GM12878 (cell line): ENCODE measurements around the gene ATG14. TPM values are rescaled to one million over a fixed set of nuclear protein-coding genes. Genes with fewer than 3 reads are reported as not detected.

Source experiments
- ATAC-seq: fragments of 200-7000 bp; cut with Tn5 transposase; 3 replicates; pipeline ENCODE4 v1.9.1; 2020; ENCODE audit warnings: mild to moderate bottlenecking, moderate library complexity
- BruUV-seq: library from RNA; stranded (reverse); fragments of 400-500 nt; replicated peaks from 2 replicates; lab custom pipeline; 2021; lab: Mats Ljungman, UMichigan
- CTCF ChIA-PET: fragments of 300-600 bp; sonication (Branson Sonifier 250); formaldehyde crosslinking; extraction: SDS; loops from one replicate; lab custom pipeline; 2021; ENCODE audit warnings: inconsistent platforms; lab: Yijun Ruan, JAX
- POLR2A ChIA-PET: fragments of 350-600 bp; formaldehyde crosslinking; extraction: SDS; loops from one replicate; lab custom pipeline; 2021; ENCODE audit warnings: inconsistent platforms; lab: Charles Lee
- RAD21 ChIA-PET: fragments of 300-600 bp; sonication (Branson Sonifier 250); formaldehyde crosslinking; loops from one replicate; lab custom pipeline; 2023; ENCODE audit warnings: antibody characterized with exemption; ENCODE audit not compliant: unreplicated experiment; lab: Charles Lee
- SMC1A ChIA-PET: fragments of 300-600 bp; sonication (Branson Sonifier 250); formaldehyde crosslinking; loops from one replicate; lab custom pipeline; 2023; ENCODE audit not compliant: unreplicated experiment, uncharacterized antibody; lab: Charles Lee
- DNase-seq: peaks from one replicate; pipeline ENCODE4 v3.0.0-alpha.2; 2011; ENCODE audit warnings: low read depth, low spot score
- FAIRE-seq: peaks from 3 replicates; lab custom pipeline; 2011; peaks lifted over from hg19 to GRCh38; lab: Jason Lieb, UNC
- H2AFZ ChIP-seq: 2 replicates; pipeline ENCODE4 v1.6.0; 2011; ENCODE audit warnings: low read depth, low read length, control low read depth; ENCODE audit not compliant: control insufficient read depth
- H3K27ac ChIP-seq: 2 replicates; pipeline ENCODE4 v1.5.1; 2011; ENCODE audit warnings: control low read depth; ENCODE audit not compliant: control insufficient read depth, insufficient read depth
- H3K27me3 ChIP-seq, 2 experiments: replicated peaks in 1 of 2; 2 replicates each; pipeline versions ENCODE4 v1.6.0 to v1.6.1; 2011; ENCODE audit warnings: low read length in 1 of 2; ENCODE audit not compliant: control insufficient read depth in 2 of 2, insufficient read depth in 2 of 2
- H3K36me3 ChIP-seq, 2 experiments: 2 replicates each; pipeline ENCODE4 v1.5.1; 2011; ENCODE audit warnings: low read length in 1 of 2; ENCODE audit not compliant: control insufficient read depth in 2 of 2, insufficient read depth in 2 of 2
- H3K4me1 ChIP-seq: 2 replicates; pipeline ENCODE4 v1.6.1; 2011; ENCODE audit warnings: mild to moderate bottlenecking, low read length, moderate library complexity, mixed read lengths; ENCODE audit not compliant: control insufficient read depth, insufficient read depth
- H3K4me2 ChIP-seq: 2 replicates; pipeline ENCODE4 v1.6.0; 2011; ENCODE audit warnings: control low read depth; ENCODE audit not compliant: control insufficient read depth, insufficient read depth
- H3K4me3 ChIP-seq: fragments of 200-600 bp; sonication (generic); 2 replicates; pipeline ENCODE4 v1.5.1; 2016
- H3K79me2 ChIP-seq: 2 replicates; pipeline ENCODE4 v1.6.0; 2011; ENCODE audit warnings: low read length; ENCODE audit not compliant: control insufficient read depth, insufficient read depth
- H3K9ac ChIP-seq: 2 replicates; pipeline ENCODE4 v1.8.0; 2011; ENCODE audit warnings: low read length, control low read depth, mixed read lengths; ENCODE audit not compliant: control insufficient read depth, insufficient read depth
- H3K9me3 ChIP-seq: replicated peaks from 3 replicates; pipeline ENCODE4 v1.5.1; 2011; ENCODE audit warnings: mild to moderate bottlenecking, low read length; ENCODE audit not compliant: control insufficient read depth, insufficient read depth
- H4K20me1 ChIP-seq: 2 replicates; pipeline ENCODE4 v1.6.0; 2011; ENCODE audit not compliant: control insufficient read depth, insufficient read depth
- WGBS: methylation state at CpG from one replicate; pipeline ENCODE4 v1.1.6; 2016; ENCODE audit warnings: low lambda C conversion rate; ENCODE audit not compliant: insufficient replicate concordance, insufficient coverage; ENCODE audit errors: missing lambda C conversion rate; 5-methylcytosine and 5-hydroxymethylcytosine counted together
- in situ Hi-C: fragments of 300-500 bp; cut with MboI; formaldehyde crosslinking; loops from 9 replicates; pipeline ENCODE4 v1.14.3; 2018; ENCODE audit warnings: mixed read lengths
- intact Hi-C: fragments of 100-400 bp; cut with micrococcal nuclease; formaldehyde crosslinking; loops from one replicate; pipeline ENCODE4 v1.14.2; 2022; ENCODE audit not compliant: unreplicated experiment
- polyA plus RNA-seq, 11 experiments: library from polyadenylated mRNA; depleted of rRNA in 4 of 11; unstranded in 6 of 11; stranded (reverse) in 5 of 11; fragments of >200 nt; fragmentation: Nextera tagmentation in 4 of 11; fragmentation: Illumina TruSeq in 1 of 11; extraction: Ambion mirVana in 4 of 11; extraction: Trizol in 1 of 11; gene quantifications; 1 replicate in 1 of 11; 2 replicates in 10 of 11; pipeline versions ENCODE4 v1.2.1 to v1.2.3, GENCODE V29; 2011 to 2016; ENCODE audit warnings: inconsistent platforms in 2 of 11, missing spikeins in 2 of 11, low read depth in 1 of 11
- total RNA-seq, 4 experiments: library from RNA; depleted of rRNA in 3 of 4; stranded (reverse); fragments of >200 nt in 3 of 4; fragmentation: Illumina TruSeq in 1 of 4; extraction: Trizol in 1 of 4; gene quantifications; 2 replicates each; pipeline versions ENCODE4 v1.2.1 to v1.2.3, GENCODE V29; 2013 to 2021
- TF ChIP-seq, protein P1 (sequence below): IDR thresholded peaks from 2 replicates; pipeline ENCODE4 v1.6.1; 2012; ENCODE audit warnings: low read depth, low read length, improper control_type of control experiment
- TF ChIP-seq, protein P2 (sequence below): IDR thresholded peaks from 2 replicates; pipeline ENCODE4 v1.6.1; 2012; ENCODE audit warnings: low read length, inconsistent platforms
- TF ChIP-seq, protein P3 (sequence below): fragments of 450-650 bp; IDR thresholded peaks from 2 replicates; pipeline ENCODE4 v1.6.1; 2017; ENCODE audit warnings: mild to moderate bottlenecking

Gene ATG14
- total and polyA plus RNA-seq, 10 of the 15 experiments (the other 5 are each of a cell fraction or from before 2014, with no cell fraction given) = 1.1 to 6.4 (median 5.0) TPM

DNA sequence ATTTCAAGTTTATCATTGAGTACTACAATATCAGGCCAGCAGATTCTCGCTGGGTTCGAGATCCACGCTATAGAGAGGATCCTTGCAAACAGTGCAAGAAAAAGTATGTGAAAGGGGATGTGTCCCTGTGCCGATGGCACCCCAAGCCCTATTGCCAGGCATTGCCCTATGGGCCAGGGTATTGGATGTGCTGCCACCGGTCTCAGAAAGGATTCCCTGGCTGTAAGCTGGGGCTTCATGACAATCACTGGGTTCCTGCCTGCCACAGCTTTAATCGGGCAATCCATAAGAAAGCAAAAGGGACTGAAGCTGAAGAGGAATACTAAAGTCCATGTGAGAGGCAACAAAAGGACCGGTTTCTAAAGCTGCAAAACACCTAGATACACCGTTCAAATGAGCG lies 59.4 kb downstream of the ATG14 start (continued):
- TF ChIP-seq, protein P1, sequence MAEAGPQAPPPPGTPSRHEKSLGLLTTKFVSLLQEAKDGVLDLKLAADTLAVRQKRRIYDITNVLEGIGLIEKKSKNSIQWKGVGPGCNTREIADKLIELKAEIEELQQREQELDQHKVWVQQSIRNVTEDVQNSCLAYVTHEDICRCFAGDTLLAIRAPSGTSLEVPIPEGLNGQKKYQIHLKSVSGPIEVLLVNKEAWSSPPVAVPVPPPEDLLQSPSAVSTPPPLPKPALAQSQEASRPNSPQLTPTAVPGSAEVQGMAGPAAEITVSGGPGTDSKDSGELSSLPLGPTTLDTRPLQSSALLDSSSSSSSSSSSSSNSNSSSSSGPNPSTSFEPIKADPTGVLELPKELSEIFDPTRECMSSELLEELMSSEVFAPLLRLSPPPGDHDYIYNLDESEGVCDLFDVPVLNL = no peak
- TF ChIP-seq, protein P2, sequence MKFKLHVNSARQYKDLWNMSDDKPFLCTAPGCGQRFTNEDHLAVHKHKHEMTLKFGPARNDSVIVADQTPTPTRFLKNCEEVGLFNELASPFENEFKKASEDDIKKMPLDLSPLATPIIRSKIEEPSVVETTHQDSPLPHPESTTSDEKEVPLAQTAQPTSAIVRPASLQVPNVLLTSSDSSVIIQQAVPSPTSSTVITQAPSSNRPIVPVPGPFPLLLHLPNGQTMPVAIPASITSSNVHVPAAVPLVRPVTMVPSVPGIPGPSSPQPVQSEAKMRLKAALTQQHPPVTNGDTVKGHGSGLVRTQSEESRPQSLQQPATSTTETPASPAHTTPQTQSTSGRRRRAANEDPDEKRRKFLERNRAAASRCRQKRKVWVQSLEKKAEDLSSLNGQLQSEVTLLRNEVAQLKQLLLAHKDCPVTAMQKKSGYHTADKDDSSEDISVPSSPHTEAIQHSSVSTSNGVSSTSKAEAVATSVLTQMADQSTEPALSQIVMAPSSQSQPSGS = no peak

DNA sequence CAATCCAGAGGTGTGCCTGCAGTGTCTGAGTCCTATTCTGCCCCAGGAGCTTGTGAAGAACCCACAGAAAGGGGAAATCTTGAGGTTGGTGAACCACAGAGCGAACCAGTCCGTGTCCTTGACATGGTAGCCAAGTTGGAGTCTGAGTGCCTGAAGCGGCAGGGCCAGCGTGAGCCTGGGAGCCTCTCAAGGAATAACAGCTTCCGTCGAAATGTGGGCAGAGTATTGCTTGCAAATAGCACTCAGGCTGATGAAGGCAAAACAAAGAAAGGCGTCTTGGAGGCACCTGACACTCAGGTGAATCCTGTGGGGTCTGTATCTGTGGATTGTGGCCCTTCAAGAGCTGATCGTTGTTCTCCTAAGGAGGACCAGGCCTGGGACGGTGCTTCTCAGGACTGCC lies 60.5 kb downstream of the ATG14 start:
- no TSS peak for BruUV-seq
- ChIA-PET CTCF (interaction anchor here (1.1 to 13.6 kb wide), 4 partner anchors 46 to 138 kb away, joined by 3 to 255 read pairs (median 11); partner anchors contain the start of gene FBXO34), SMC1A (interaction anchor here (1.0 to 12.7 kb wide), 6 partner anchors 19 to 139 kb away, joined by 3 to 161 read pairs (median 4); partner anchors contain the start of gene FBXO34), RAD21 (interaction anchor here (1.5 to 7.4 kb wide), 2 partner anchors 80 to 105 kb away, joined by 4 to 65 read pairs; partner anchors contain the start of gene FBXO34), POLR2A (interaction anchor here (0.6 kb wide), 1 partner anchor 79 kb away, joined by 6 read pairs; no protein-coding TSS in a partner anchor)
- Histone ChIP-seq H3K27me3 (no peaks in the 10 kb centered on the region), H3K4me2 (no peak overlapping the region), H3K79me2 (peaks cover 1% of the 10 kb centered on the region), H3K9ac (no peak overlapping the region), H3K27ac (no peak overlapping the region), H3K4me1 (peaks cover 11% of the 10 kb centered on the region), H3K4me3 (no peak overlapping the region), H3K9me3 (no peaks in the 10 kb centered on the region), H2AFZ (no peak overlapping the region), H4K20me1 (no peaks in the 10 kb centered on the region), H3K36me3 (peaks cover 7 to 16% of the 10 kb centered on the region in 2 experiments)
- FAIRE-seq (no peak), DNase-seq (no peak), ATAC-seq (no peak)
- intact Hi-C loops = no loop called here
- WGBS = 89% methylated on average over 9 of the region's 9 CpGs
- TF ChIP-seq, protein P3, sequence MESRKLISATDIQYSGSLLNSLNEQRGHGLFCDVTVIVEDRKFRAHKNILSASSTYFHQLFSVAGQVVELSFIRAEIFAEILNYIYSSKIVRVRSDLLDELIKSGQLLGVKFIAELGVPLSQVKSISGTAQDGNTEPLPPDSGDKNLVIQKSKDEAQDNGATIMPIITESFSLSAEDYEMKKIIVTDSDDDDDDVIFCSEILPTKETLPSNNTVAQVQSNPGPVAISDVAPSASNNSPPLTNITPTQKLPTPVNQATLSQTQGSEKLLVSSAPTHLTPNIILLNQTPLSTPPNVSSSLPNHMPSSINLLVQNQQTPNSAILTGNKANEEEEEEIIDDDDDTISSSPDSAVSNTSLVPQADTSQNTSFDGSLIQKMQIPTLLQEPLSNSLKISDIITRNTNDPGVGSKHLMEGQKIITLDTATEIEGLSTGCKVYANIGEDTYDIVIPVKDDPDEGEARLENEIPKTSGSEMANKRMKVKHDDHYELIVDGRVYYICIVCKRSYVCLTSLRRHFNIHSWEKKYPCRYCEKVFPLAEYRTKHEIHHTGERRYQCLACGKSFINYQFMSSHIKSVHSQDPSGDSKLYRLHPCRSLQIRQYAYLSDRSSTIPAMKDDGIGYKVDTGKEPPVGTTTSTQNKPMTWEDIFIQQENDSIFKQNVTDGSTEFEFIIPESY = no peak
- in situ Hi-C loops = loop anchor here (5.0 kb wide), 1 partner anchor 79 kb away; the partner anchor contains the start of gene FBXO34
